Measurements from ENCODE around the gene FLYWCH1. TPM values are rescaled to one million over a fixed set of nuclear protein-coding genes. Genes with fewer than 3 reads are reported as not detected.

The FLYWCH1 gene
- total RNA-seq, 1 experiment from 2014 or later: 12.5 TPM

DNA sequence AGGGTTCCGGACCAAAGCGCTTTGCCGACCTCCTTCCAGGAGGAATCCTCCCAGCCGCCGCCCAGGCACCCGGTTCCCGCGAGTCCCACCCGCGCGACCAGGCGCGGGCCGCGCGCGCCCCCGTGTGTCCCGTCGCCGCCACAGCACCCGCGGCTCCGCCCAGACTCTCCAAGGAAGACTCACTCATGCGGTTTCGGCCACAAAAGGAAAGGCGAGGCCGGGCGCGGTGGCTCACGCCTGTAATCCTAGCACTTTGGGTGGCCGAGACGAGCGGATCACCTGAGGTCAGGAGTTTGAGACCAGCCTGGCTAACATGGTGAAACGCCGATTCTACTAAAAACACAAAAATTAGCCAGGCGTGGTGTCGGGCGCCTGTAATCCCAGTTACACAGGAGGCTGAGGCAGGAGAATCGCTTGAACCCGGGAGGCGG, 72.0 kb downstream of the FLYWCH1 start:
- no peak overlapping the region for H3K4me2 ChIP-seq (ENCODE audit: insufficient read depth, insufficient read length, low read length)
- no peaks in the 10 kb centered on the region for H3K4me1 ChIP-seq (ENCODE audit: insufficient read depth, low read length)
- H2AK5ac ChIP-seq (ENCODE audit: insufficient read length, low read length): no peak overlapping the region
- no peak overlapping the region for H4K91ac ChIP-seq (ENCODE audit: insufficient read length, low read depth, low read length)
- no peak overlapping the region for H2BK15ac ChIP-seq (ENCODE audit: low read depth, low read length)
- peaks cover 9% of the 10 kb centered on the region for H3K23me2 ChIP-seq (ENCODE audit: insufficient read length, low read depth, low read length, poor library complexity, severe bottlenecking)
- H3K9me3 Mint-ChIP-seq: no peaks in the 10 kb centered on the region
- H3K14ac ChIP-seq (ENCODE audit: insufficient read depth, low read length): no peak overlapping the region
- TF ChIP-seq, protein P1, sequence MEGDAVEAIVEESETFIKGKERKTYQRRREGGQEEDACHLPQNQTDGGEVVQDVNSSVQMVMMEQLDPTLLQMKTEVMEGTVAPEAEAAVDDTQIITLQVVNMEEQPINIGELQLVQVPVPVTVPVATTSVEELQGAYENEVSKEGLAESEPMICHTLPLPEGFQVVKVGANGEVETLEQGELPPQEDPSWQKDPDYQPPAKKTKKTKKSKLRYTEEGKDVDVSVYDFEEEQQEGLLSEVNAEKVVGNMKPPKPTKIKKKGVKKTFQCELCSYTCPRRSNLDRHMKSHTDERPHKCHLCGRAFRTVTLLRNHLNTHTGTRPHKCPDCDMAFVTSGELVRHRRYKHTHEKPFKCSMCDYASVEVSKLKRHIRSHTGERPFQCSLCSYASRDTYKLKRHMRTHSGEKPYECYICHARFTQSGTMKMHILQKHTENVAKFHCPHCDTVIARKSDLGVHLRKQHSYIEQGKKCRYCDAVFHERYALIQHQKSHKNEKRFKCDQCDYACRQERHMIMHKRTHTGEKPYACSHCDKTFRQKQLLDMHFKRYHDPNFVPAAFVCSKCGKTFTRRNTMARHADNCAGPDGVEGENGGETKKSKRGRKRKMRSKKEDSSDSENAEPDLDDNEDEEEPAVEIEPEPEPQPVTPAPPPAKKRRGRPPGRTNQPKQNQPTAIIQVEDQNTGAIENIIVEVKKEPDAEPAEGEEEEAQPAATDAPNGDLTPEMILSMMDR (conservative IDR thresholded peaks at IDR 0.05): peak; percentile 97
- no peak overlapping the region for H4K5ac ChIP-seq (ENCODE audit: insufficient read length, low read depth, low read length)
- H3K27ac ChIP-seq (ENCODE audit: insufficient read length, low read depth, low read length): no peak overlapping the region
- H2BK12ac ChIP-seq (ENCODE audit: insufficient read length, low read depth, low read length): no peak overlapping the region
- H3K9me3 ChIP-seq (ENCODE audit: control insufficient read depth, low read depth, low read length): no peaks in the 10 kb centered on the region
- H3K18ac ChIP-seq (ENCODE audit: insufficient read length, low read depth, low read length): no peak overlapping the region
- H2BK120ac ChIP-seq (ENCODE audit: low read depth, low read length, poor library complexity, severe bottlenecking): no peak overlapping the region
- no peak overlapping the region for H3K56ac ChIP-seq (ENCODE audit: insufficient read length, low read depth, low read length)
- H3K27ac Mint-ChIP-seq: no peak overlapping the region
- peak; percentile 90 for DNase-seq
- H3K27me3 ChIP-seq (ENCODE audit: insufficient read depth, low read length): no peaks in the 10 kb centered on the region
- H3K4me1 Mint-ChIP-seq: peaks cover 26 to 34% of the 10 kb centered on the region in 2 experiments
- H3K23ac ChIP-seq (ENCODE audit: insufficient read length, low read depth, low read length): no peak overlapping the region
- H2BK5ac ChIP-seq (ENCODE audit: insufficient read length, low read length): no peak overlapping the region
- no peak overlapping the region for H3K9ac ChIP-seq (ENCODE audit: extremely low read depth, insufficient read length, low read length)
- no peaks in the 10 kb centered on the region for H3K79me1 ChIP-seq (ENCODE audit: insufficient read depth, low read depth, low read length, poor library complexity, severe bottlenecking)
- H3K4me3 Mint-ChIP-seq: peak overlapping the region in 1 of 2 experiments; percentile 21; a peak in 2 of 5 replicates
- H3K36me3 Mint-ChIP-seq (ENCODE audit: insufficient read depth in 1 of 3, low read depth in 3 of 3): peaks cover 0 to 2% (median 2%) of the 10 kb centered on the region in 3 experiments; a peak in 2 of 7 replicates
- H3K79me2 ChIP-seq (ENCODE audit: insufficient read depth, low read length): no peaks in the 10 kb centered on the region; the same call in 1 of the 2 replicates
- peaks cover 10% of the 10 kb centered on the region for H3K27me3 Mint-ChIP-seq (ENCODE audit: low read depth)
- H3T11ph ChIP-seq (ENCODE audit: low read length): no peak overlapping the region
- H4K20me1 ChIP-seq (ENCODE audit: control insufficient read depth, insufficient read depth, insufficient read length): no peaks in the 10 kb centered on the region
- no CpG with 5 or more reads among the region's 42 CpGs for WGBS (ENCODE audit: extremely low coverage, insufficient read length, low lambda C conversion rate)
- H4K8ac ChIP-seq (replicated peaks; ENCODE audit: insufficient read length, low read depth, low read length): no peak overlapping the region
- H2BK20ac ChIP-seq (ENCODE audit: low read depth, low read length, poor library complexity, severe bottlenecking): no peak overlapping the region
- no peak overlapping the region for H2AFZ ChIP-seq (ENCODE audit: low read length)
- no peak overlapping the region for H3K4ac ChIP-seq (ENCODE audit: low read depth, low read length)

All from H9 (cell line).